Umbilical cord (tissue), 2 donors: ENCODE data around the gene ABCB6. TPM values are rescaled to one million over a fixed set of nuclear protein-coding genes. Genes with fewer than 3 reads are reported as not detected.
A peak's percentile ranks its signal among the peaks of the same experiment; 100 is the strongest.

ENCODE experiments used
- DNase-seq: peaks from one replicate; pipeline ENCODE4 v3.0.0-alpha.2; 2015; ENCODE audit warnings: low spot score
- total RNA-seq: library from RNA; depleted of rRNA; stranded (reverse); fragments of >200 nt; gene quantifications from one replicate; pipeline ENCODE4 v1.2.3, GENCODE V29; 2014; ENCODE audit warnings: low replicate concordance; ENCODE audit not compliant: insufficient read depth

The ABCB6 gene
- total RNA-seq, 1 donor from 2014 or later = 34.2 TPM

- no peak for DNase-seq
These were observed 49.8 kb downstream of the ABCB6 start for GRCh38 chr2:219168932-219169331.

DNA sequence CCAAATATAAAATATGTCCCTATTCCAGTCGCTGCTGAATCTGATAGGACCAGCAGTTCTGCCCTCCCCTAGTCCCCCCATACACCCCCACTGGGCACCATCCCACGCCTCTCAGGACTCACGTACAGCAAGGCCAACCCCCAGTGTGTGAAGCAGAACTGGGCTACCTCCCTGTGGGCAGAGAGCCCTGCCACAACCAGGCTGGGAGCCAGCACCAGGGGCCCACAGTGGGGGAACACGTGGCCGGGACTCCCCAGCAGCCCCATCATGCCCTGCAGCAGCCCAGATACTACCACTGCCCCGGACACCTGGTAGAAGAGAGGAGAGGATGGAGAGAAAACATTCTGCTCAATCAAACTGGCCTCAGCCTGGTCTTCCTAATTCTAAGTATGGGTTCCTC is 50.2 kb downstream of the ABCB6 start:
- DNase-seq = no peak

- no peak for DNase-seq
These were observed 50.8 kb downstream of the ABCB6 start for GRCh38 chr2:219167997-219168396.

DNA sequence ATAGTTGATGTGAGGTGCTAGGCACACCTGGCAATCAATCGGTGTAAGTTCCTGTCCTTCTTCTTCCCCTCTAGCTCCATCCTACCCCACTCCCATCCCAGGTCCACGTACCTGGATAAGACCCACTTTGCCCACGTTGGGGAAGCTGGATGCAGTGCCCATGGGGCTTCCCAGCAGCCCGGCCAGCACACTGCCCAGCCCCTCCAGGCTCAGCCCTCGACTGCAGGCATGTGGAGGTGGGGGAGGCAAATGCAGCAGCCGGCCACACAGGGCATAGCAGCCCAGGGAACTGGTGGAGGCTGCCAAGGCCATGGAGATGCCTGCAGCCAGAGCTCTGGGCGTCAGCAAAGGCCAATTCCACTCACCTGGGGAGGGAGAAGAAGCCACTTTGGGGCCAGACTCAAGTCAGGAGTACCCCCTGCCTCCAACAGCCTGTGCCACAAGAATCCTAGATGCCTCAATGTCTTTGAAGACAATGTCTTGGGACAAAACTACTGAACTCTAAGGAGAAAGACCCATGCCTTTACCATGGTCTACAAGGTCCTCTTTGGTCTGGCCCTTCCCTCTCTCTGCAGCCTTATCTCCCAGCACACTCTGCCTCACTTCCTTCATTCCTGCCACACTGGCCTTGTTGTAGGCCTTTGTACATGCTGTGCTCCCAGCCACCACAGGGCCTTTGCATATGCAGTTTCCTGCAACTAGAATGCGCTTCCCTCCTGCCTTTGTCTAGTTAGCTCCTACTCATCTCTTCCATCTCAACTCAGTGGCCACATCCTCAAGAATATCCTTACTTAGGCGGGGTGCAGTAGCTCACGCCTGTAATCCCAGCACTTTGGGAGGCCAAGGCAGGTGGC is 53.5 kb downstream of the ABCB6 start:
- no peak for DNase-seq

DNA sequence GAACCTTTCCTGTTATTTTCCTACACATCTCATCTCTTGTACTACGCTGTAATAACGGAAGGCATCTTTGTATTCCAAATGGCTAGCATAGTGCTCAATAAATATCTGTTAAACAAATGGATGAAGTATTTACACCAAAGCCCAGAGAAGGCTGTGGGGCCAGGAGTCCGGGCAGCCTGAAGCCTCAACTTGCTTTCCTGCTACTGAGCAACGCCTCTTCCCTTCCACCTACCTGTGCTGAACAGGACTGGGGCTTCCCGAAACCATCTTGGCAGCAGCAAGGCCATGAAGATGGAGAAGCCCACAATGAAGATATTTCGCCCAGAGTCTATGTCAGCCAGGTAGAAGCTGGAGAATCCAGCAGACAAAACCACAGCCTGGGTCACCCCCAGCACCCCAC is 55.6 kb downstream of the ABCB6 start:
- DNase-seq = no peak

- no peak for DNase-seq
These were observed 57.7 kb downstream of the ABCB6 start for GRCh38 chr2:219161097-219161496.

- DNase-seq = peak; percentile 93
These were observed 58.4 kb downstream of the ABCB6 start, which contains the start of gene NHEJ1 for GRCh38 chr2:219160186-219161017. Gene NHEJ1, minus strand, starts transcription at chr2:219160815. Its CDS starts 2,453 bp downstream, at chr2:219158362.

Other genes starting within 250 kb of the ABCB6 start
- not detected for gene FEV, start 233.8 kb downstream of the ABCB6 start, total RNA-seq
- gene CRYBA2, start 225.5 kb downstream of the ABCB6 start, total RNA-seq = not detected
- 2.9 TPM for gene CFAP65, start 177.4 kb downstream of the ABCB6 start, total RNA-seq
- not detected for gene IHH, start 158.0 kb downstream of the ABCB6 start, total RNA-seq
- gene NHEJ1, start 58.1 kb downstream of the ABCB6 start, total RNA-seq = 13.0 TPM
- not detected for gene SLC23A3, start 48.9 kb downstream of the ABCB6 start, total RNA-seq
- 20.5 TPM for gene CNPPD1, start 42.0 kb downstream of the ABCB6 start, total RNA-seq
- 40.9 TPM for gene RETREG2, start 40.7 kb downstream of the ABCB6 start, total RNA-seq
- 20.5 TPM for gene ZFAND2B, start 12.2 kb downstream of the ABCB6 start, total RNA-seq
- gene ATG9A, start 10.7 kb upstream of the ABCB6 start, total RNA-seq = 83.3 TPM
- gene ANKZF1, start 10.8 kb upstream of the ABCB6 start, total RNA-seq = 27.9 TPM
- gene GLB1L, start 26.5 kb upstream of the ABCB6 start, total RNA-seq = 12.0 TPM
- 24.1 TPM for gene STK16, start 26.5 kb upstream of the ABCB6 start, total RNA-seq
- 0.72 TPM for gene TUBA4B, start 34.3 kb upstream of the ABCB6 start, total RNA-seq
- gene TUBA4A, start 35.0 kb upstream of the ABCB6 start, total RNA-seq = 21.7 TPM
- 45.0 TPM for gene DNAJB2, start 60.4 kb upstream of the ABCB6 start, total RNA-seq
- gene PTPRN, start 90.4 kb upstream of the ABCB6 start, total RNA-seq = 5.5 TPM
- not detected for gene RESP18, start 113.8 kb upstream of the ABCB6 start, total RNA-seq
- gene DNPEP, start 169.0 kb upstream of the ABCB6 start, total RNA-seq = 26.0 TPM
- gene DES, start 199.4 kb upstream of the ABCB6 start, total RNA-seq = 2,247 TPM
- 61.9 TPM for gene SPEG, start 215.9 kb upstream of the ABCB6 start, total RNA-seq